ENCODE measurements around the gene CP. TPM values are rescaled to one million over a fixed set of nuclear protein-coding genes. Genes with fewer than 3 reads are reported as not detected.
A peak's percentile ranks its signal among the peaks of the same experiment; 100 is the strongest.

Gene CP
- total and polyA plus RNA-seq, 9 donors, result 1.0 to 5.8 (median 1.7) TPM

GRCh38 chr3:149163066-149163465, 58.6 kb downstream of the CP start:
- no peaks in the 10 kb centered on the region for H3K4me1 ChIP-seq (ENCODE audit: control insufficient read depth, insufficient read depth, low read length)
- WGBS (ENCODE audit: insufficient coverage), result no CpG with 5 or more reads among the region's 1 CpG
- H3K36me3 ChIP-seq (ENCODE audit: control insufficient read depth, insufficient read depth, low read length), result peaks cover 21% of the 10 kb centered on the region
- no peak overlapping the region for H3K4me3 ChIP-seq (ENCODE audit: low read length)
- H3K9me3 ChIP-seq (replicated peaks; ENCODE audit: control insufficient read depth, low read depth, low read length), result no peaks in the 10 kb centered on the region
- no peaks in the 10 kb centered on the region for H3K27me3 ChIP-seq (ENCODE audit: control insufficient read depth, insufficient read depth, low read length)
- no peak for DNase-seq
- no peak overlapping the region for H3K27ac ChIP-seq (ENCODE audit: low read length)

DNA sequence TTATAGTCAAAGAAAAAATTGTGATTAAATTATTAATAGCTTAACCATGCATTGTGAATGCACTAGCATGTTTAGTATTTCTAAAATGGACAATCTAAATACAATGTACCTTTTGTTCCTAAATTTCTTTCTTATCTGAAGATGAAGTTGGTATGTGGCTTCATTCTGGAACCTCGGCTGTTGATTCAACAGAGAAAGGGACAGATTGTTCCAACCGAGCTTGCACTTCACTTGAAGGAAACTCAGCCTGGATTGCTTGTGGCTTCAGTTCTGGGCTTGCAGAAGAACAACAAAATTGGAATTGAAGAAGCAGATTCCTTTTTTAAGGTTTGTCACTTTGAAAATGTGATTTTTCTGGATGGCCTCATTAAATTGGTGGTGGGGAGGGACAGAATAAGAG, 59.6 kb downstream of the CP start:
- no peaks in the 10 kb centered on the region for H3K4me1 ChIP-seq (ENCODE audit: control insufficient read depth, insufficient read depth, low read length)
- H3K36me3 ChIP-seq (ENCODE audit: control insufficient read depth, insufficient read depth, low read length), result peaks cover 27% of the 10 kb centered on the region
- H3K4me3 ChIP-seq (ENCODE audit: low read length), result no peak overlapping the region
- no peak overlapping the region for H3K27ac ChIP-seq (ENCODE audit: low read length)
- H3K27me3 ChIP-seq (ENCODE audit: control insufficient read depth, insufficient read depth, low read length), result no peaks in the 10 kb centered on the region
- H3K9me3 ChIP-seq (replicated peaks; ENCODE audit: control insufficient read depth, low read depth, low read length), result no peaks in the 10 kb centered on the region
- 86% methylated on average over 2 of the region's 2 CpGs for WGBS (ENCODE audit: insufficient coverage)
- DNase-seq, result no peak

- DNase-seq, result no peak
- no CpG with 5 or more reads among the region's 4 CpGs for WGBS (ENCODE audit: insufficient coverage)
- Histone ChIP-seq H3K36me3 (ENCODE audit: control insufficient read depth, insufficient read depth, low read length) (peaks cover 27% of the 10 kb centered on the region), H3K4me1 (ENCODE audit: control insufficient read depth, insufficient read depth, low read length) (no peaks in the 10 kb centered on the region), H3K27ac (ENCODE audit: low read length) (no peak overlapping the region), H3K27me3 (ENCODE audit: control insufficient read depth, insufficient read depth, low read length) (no peaks in the 10 kb centered on the region), H3K4me3 (ENCODE audit: low read length) (no peak overlapping the region), H3K9me3 (replicated peaks; ENCODE audit: control insufficient read depth, low read depth, low read length) (no peaks in the 10 kb centered on the region)
Measured at GRCh38 chr3:149160754-149161300, 60.8 kb downstream of the CP start.

- Histone ChIP-seq H3K27ac (ENCODE audit: low read length) (no peak overlapping the region), H3K36me3 (ENCODE audit: control insufficient read depth, insufficient read depth, low read length) (peaks cover 23% of the 10 kb centered on the region), H3K4me3 (ENCODE audit: low read length) (no peak overlapping the region), H3K27me3 (ENCODE audit: control insufficient read depth, insufficient read depth, low read length) (no peaks in the 10 kb centered on the region), H3K4me1 (ENCODE audit: control insufficient read depth, insufficient read depth, low read length) (peaks cover 2% of the 10 kb centered on the region), H3K9me3 (replicated peaks; ENCODE audit: control insufficient read depth, low read depth, low read length) (no peaks in the 10 kb centered on the region)
- DNase-seq, result no peak
Measured at GRCh38 chr3:149153402-149153801, 68.2 kb downstream of the CP start.

- H3K27ac ChIP-seq (ENCODE audit: low read length), result no peak overlapping the region
- H3K4me1 ChIP-seq (ENCODE audit: control insufficient read depth, insufficient read depth, low read length), result peaks cover 2% of the 10 kb centered on the region
- no CpG with 5 or more reads among the region's 2 CpGs for WGBS (ENCODE audit: insufficient coverage)
- no peaks in the 10 kb centered on the region for H3K27me3 ChIP-seq (ENCODE audit: control insufficient read depth, insufficient read depth, low read length)
- no peak overlapping the region for H3K4me3 ChIP-seq (ENCODE audit: low read length)
- no peaks in the 10 kb centered on the region for H3K9me3 ChIP-seq (replicated peaks; ENCODE audit: control insufficient read depth, low read depth, low read length)
- peaks cover 19% of the 10 kb centered on the region for H3K36me3 ChIP-seq (ENCODE audit: control insufficient read depth, insufficient read depth, low read length)
- no peak for DNase-seq
Measured at GRCh38 chr3:149152420-149152819, 69.2 kb downstream of the CP start.

- Histone ChIP-seq H3K27ac (ENCODE audit: low read length) (no peak overlapping the region), H3K4me3 (ENCODE audit: low read length) (no peak overlapping the region), H3K27me3 (ENCODE audit: control insufficient read depth, insufficient read depth, low read length) (no peaks in the 10 kb centered on the region), H3K9me3 (replicated peaks; ENCODE audit: control insufficient read depth, low read depth, low read length) (no peaks in the 10 kb centered on the region), H3K36me3 (ENCODE audit: control insufficient read depth, insufficient read depth, low read length) (peaks cover 16% of the 10 kb centered on the region), H3K4me1 (ENCODE audit: control insufficient read depth, insufficient read depth, low read length) (peaks cover 2% of the 10 kb centered on the region)
- 71% methylated on average over 1 of the region's 2 CpGs for WGBS (ENCODE audit: insufficient coverage)
- peak; percentile 25 for DNase-seq
Measured at GRCh38 chr3:149151843-149152242, 69.8 kb downstream of the CP start.

DNA sequence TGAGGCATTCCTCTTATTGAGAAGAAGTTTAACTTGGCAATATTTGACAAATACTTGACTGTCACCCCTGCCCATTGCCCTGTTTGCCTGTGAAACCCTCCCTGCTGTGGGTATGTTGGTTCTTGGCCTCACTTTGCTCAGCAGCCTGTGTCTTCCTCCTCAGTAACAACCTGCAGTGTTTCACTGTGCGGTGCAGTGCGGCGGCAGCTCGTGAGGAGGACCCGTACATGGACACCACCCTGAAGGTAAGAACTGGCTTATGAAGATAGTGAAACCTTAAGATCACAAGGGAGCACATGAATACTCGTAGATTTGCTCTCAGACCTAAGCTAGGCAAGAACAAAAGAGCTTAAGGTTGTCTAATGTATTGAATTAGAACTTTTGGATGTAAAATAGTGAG, 71.2 kb downstream of the CP start:
- 89% methylated on average over 6 of the region's 6 CpGs for WGBS (ENCODE audit: insufficient coverage)

DNA sequence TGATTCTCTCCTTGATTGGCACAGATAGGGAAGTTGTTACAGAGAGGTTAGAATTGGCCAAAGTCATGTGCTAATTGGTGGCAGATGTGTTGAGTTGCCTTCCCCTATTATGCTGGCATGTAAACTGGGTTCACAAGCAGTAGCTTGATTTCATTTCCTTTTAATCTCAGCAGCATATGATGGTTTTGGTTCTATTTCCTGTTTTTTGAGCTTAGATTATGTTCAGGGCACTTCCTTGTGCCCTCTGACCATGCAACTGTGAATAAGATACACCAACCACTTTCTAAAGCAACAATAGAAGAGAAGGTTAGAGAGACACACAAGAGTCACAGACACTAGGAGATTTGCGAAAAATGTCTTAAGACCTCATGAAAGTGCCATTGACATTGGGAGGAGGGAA, 75.7 kb downstream of the CP start:
- 80% methylated on average over 1 of the region's 1 CpG for WGBS (ENCODE audit: insufficient coverage)
- H3K4me3 ChIP-seq (ENCODE audit: low read length), result no peak overlapping the region
- no peaks in the 10 kb centered on the region for H3K4me1 ChIP-seq (ENCODE audit: control insufficient read depth, insufficient read depth, low read length)
- peaks cover 28% of the 10 kb centered on the region for H3K36me3 ChIP-seq (ENCODE audit: control insufficient read depth, insufficient read depth, low read length)
- H3K27ac ChIP-seq (ENCODE audit: low read length), result no peak overlapping the region
- no peaks in the 10 kb centered on the region for H3K9me3 ChIP-seq (replicated peaks; ENCODE audit: control insufficient read depth, low read depth, low read length)
- H3K27me3 ChIP-seq (ENCODE audit: control insufficient read depth, insufficient read depth, low read length), result no peaks in the 10 kb centered on the region
- peak; percentile 44 for DNase-seq

More for the DNA sequence above, 71.2 kb downstream of the CP start:
- Histone ChIP-seq H3K9me3 (replicated peaks; ENCODE audit: control insufficient read depth, low read depth, low read length) (no peaks in the 10 kb centered on the region), H3K4me3 (ENCODE audit: low read length) (no peak overlapping the region), H3K36me3 (ENCODE audit: control insufficient read depth, insufficient read depth, low read length) (peaks cover 17% of the 10 kb centered on the region), H3K27ac (ENCODE audit: low read length) (no peak overlapping the region), H3K27me3 (ENCODE audit: control insufficient read depth, insufficient read depth, low read length) (no peaks in the 10 kb centered on the region), H3K4me1 (ENCODE audit: control insufficient read depth, insufficient read depth, low read length) (peaks cover 2% of the 10 kb centered on the region)
- DNase-seq, result no peak

DNA sequence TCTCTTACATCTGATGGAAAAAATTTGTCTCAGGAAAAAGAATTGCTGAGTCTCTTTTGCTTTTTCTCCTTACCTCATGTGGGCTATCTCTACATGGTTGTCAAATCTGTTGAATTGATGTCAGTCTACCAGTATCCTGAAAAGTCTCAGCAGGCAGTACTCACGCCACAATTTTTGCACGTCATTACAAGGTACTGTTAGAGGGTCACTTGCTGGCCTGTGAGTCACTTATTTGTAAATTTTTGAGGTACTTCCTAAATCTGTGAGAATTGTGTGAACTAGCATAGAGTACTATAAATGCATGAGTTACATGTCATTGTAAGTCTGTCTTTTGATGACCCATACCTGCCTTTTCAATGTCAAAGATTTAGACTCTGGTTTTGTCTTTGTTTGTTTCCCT, 76.3 kb downstream of the CP start:
- WGBS (ENCODE audit: insufficient coverage), result 93% methylated on average over 2 of the region's 2 CpGs
- Histone ChIP-seq H3K4me1 (ENCODE audit: control insufficient read depth, insufficient read depth, low read length) (no peaks in the 10 kb centered on the region), H3K9me3 (replicated peaks; ENCODE audit: control insufficient read depth, low read depth, low read length) (no peaks in the 10 kb centered on the region), H3K36me3 (ENCODE audit: control insufficient read depth, insufficient read depth, low read length) (peaks cover 27% of the 10 kb centered on the region), H3K4me3 (ENCODE audit: low read length) (no peak overlapping the region), H3K27me3 (ENCODE audit: control insufficient read depth, insufficient read depth, low read length) (no peaks in the 10 kb centered on the region), H3K27ac (ENCODE audit: low read length) (no peak overlapping the region)
- DNase-seq, result no peak

DNA sequence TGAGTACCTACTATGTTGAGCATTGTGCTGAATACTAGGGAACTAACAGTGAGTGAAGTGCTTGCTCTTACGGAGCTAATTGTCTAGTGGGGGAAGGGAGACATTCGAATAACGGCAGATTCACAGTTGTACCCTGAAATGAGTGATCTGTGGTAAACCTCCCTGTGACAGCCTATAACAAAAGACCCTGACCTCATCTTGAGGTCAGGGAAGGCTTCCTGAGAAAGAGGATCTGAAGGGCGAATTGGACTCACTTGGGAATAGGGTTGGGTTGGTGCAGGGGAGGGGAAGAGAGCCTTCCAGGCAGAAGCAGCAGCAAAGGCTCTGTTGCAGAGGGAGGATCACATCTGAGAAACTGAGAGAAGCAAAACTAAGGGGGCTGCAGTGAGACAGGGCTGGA, 78.9 kb downstream of the CP start:
- H3K4me3 ChIP-seq (ENCODE audit: low read length), result no peak overlapping the region
- no peaks in the 10 kb centered on the region for H3K27me3 ChIP-seq (ENCODE audit: control insufficient read depth, insufficient read depth, low read length)
- peaks cover 22% of the 10 kb centered on the region for H3K36me3 ChIP-seq (ENCODE audit: control insufficient read depth, insufficient read depth, low read length)
- DNase-seq, result no peak
- H3K27ac ChIP-seq (ENCODE audit: low read length), result no peak overlapping the region
- 85% methylated on average over 1 of the region's 4 CpGs for WGBS (ENCODE audit: insufficient coverage)
- no peaks in the 10 kb centered on the region for H3K4me1 ChIP-seq (ENCODE audit: control insufficient read depth, insufficient read depth, low read length)
- H3K9me3 ChIP-seq (replicated peaks; ENCODE audit: control insufficient read depth, low read depth, low read length), result no peaks in the 10 kb centered on the region

DNA sequence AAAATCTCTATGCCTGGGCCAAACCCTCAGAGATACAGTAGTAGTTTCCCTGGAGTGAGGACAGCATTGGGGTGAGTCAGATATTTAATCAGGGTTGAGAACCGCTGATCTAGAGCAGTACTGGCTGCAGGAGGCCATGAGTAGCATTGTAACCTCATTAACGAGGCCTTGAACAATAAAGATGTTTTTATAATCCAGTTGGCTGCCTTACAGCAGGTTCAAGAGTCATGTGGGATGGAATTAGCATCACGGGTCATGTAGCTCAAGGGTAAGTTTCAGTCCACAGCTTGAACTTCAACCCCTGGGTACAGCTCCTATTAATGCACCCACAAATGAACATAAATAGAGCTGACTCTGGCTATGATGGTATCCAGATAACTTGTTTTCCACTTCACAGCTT, 87.1 kb downstream of the CP start:
- no peaks in the 10 kb centered on the region for H3K36me3 ChIP-seq (ENCODE audit: control insufficient read depth, insufficient read depth, low read length)
- DNase-seq, result no peak
- H3K4me3 ChIP-seq (ENCODE audit: low read length), result no peak overlapping the region
- H3K27ac ChIP-seq (ENCODE audit: low read length), result no peak overlapping the region
- H3K27me3 ChIP-seq (ENCODE audit: control insufficient read depth, insufficient read depth, low read length), result no peaks in the 10 kb centered on the region
- peaks cover 5% of the 10 kb centered on the region for H3K4me1 ChIP-seq (ENCODE audit: control insufficient read depth, insufficient read depth, low read length)
- no peaks in the 10 kb centered on the region for H3K9me3 ChIP-seq (replicated peaks; ENCODE audit: control insufficient read depth, low read depth, low read length)
- 72% methylated on average over 2 of the region's 3 CpGs for WGBS (ENCODE audit: insufficient coverage)

Measured in muscle of leg (tissue), 11 donors.